ENCODE results near the gene INSYN1. TPM values are rescaled to one million over a fixed set of nuclear protein-coding genes. Genes with fewer than 3 reads are reported as not detected.

The INSYN1 gene
- total RNA-seq, 2 experiments from 2014 or later: not detected

- Mint-ChIP-seq H3K9me3 (ENCODE audit: insufficient read depth) (no peaks in the 10 kb centered on the region), H3K27ac (no peak overlapping the region), H3K27me3 (ENCODE audit: low read depth) (peaks cover 7% of the 10 kb centered on the region), H3K36me3 (ENCODE audit: low read depth) (no peaks in the 10 kb centered on the region), H3K4me3 (no peak overlapping the region), H3K4me1 (ENCODE audit: low read depth) (no peaks in the 10 kb centered on the region)
- ChIA-PET CTCF (interaction anchor here (1.4 kb wide), 1 partner anchor 12 kb away, joined by 4 read pairs; no protein-coding TSS in a partner anchor), POLR2A (no interaction called here)
- ATAC-seq (no peak), DNase-seq (no peak)
Observed at GRCh38 chr15:73717206-73717605, 35.9 kb downstream of the INSYN1 start.

GRCh38 chr15:73716417-73716816 lies 36.7 kb downstream of the INSYN1 start:
- no peak for ATAC-seq
- Mint-ChIP-seq H3K4me1 (ENCODE audit: low read depth) (no peaks in the 10 kb centered on the region), H3K4me3 (no peak overlapping the region), H3K36me3 (ENCODE audit: low read depth) (no peaks in the 10 kb centered on the region), H3K9me3 (ENCODE audit: insufficient read depth) (no peaks in the 10 kb centered on the region), H3K27ac (no peak overlapping the region), H3K27me3 (ENCODE audit: low read depth) (peaks cover 7% of the 10 kb centered on the region)
- ChIA-PET POLR2A (no interaction called here), CTCF (interaction anchor here (0.9 to 2.7 kb wide), 3 partner anchors 11 to 80 kb away, joined by 4 to 11 read pairs (median 4); no protein-coding TSS in a partner anchor)
- no peak for DNase-seq

- Mint-ChIP-seq H3K4me1 (ENCODE audit: low read depth) (no peaks in the 10 kb centered on the region), H3K36me3 (ENCODE audit: low read depth) (no peaks in the 10 kb centered on the region), H3K27ac (no peak overlapping the region), H3K27me3 (ENCODE audit: low read depth) (peaks cover 7% of the 10 kb centered on the region), H3K4me3 (no peak overlapping the region), H3K9me3 (ENCODE audit: insufficient read depth) (no peaks in the 10 kb centered on the region)
- no peak for DNase-seq
- no peak for ATAC-seq
- CTCF ChIA-PET: interaction anchor here (0.9 to 2.7 kb wide), 2 partner anchors 11 to 79 kb away, joined by 4 to 11 read pairs; no protein-coding TSS in a partner anchor
- POLR2A ChIA-PET: interaction anchor here (0.6 kb wide), 1 partner anchor 47 kb away, joined by 4 read pairs; no protein-coding TSS in a partner anchor
Observed at GRCh38 chr15:73715417-73715816, 37.7 kb downstream of the INSYN1 start.

DNA sequence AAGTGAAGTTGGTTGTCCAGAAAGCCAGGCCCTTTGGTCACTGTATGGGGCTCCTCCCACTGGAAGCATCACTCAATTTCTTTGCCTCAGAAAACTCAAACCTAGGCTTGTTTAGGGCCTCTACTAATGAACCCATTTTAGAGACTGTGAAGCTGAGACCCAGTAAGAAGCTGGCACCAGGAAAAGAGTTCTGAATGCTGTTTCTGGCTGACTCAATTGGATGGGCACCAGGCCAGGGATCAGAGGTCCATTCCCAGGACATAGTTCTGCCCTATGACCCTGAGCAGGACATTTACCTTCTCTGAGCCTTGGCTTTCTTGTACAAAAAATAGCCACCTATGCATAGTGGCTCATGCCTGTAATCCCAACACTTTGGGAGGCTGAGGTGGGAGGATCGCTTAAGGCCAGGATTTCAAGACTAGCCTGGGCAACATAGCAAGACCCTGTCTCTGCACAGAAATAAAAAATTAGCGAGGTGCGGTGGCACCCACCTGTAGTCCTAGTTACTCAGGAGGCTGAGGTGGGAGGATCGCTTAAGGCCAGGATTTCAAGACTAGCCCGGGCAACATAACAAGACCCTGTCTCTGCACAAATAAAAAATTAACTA lies 38.4 kb downstream of the INSYN1 start:
- Mint-ChIP-seq H3K27ac (no peak overlapping the region), H3K27me3 (ENCODE audit: low read depth) (peaks cover 7% of the 10 kb centered on the region), H3K4me3 (no peak overlapping the region), H3K36me3 (ENCODE audit: low read depth) (no peaks in the 10 kb centered on the region), H3K4me1 (ENCODE audit: low read depth) (no peaks in the 10 kb centered on the region), H3K9me3 (ENCODE audit: insufficient read depth) (no peaks in the 10 kb centered on the region)
- no peak for ATAC-seq
- ChIA-PET CTCF (interaction anchor here (1.4 to 2.7 kb wide), 2 partner anchors 10 to 15 kb away, joined by 3 to 11 read pairs; no protein-coding TSS in a partner anchor), POLR2A (no interaction called here)
- no peak for DNase-seq

DNA sequence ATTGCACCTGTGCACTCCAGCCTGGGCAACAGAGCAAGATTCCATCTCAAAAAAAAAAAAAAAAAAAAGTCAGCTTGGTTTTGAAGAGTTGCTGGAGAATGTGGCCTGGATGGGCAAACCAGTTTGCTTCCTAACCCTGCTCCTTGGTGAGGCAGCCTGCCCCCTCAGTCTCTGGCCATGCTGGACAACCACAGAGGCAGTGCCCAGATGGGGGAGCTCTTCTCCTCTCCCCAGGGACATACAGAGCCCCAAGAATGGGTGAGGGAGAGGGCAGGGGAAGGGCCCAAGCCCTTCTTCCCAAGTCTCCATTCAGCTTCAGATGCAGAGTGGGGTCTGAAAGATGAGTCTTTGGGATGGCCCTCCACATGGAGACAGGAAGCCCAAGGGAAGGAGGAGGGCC lies 41.0 kb downstream of the INSYN1 start:
- H3K9me3 Mint-ChIP-seq (ENCODE audit: insufficient read depth): no peaks in the 10 kb centered on the region
- POLR2A ChIA-PET: no interaction called here
- no peaks in the 10 kb centered on the region for H3K4me1 Mint-ChIP-seq (ENCODE audit: low read depth)
- DNase-seq (no peak), ATAC-seq (no peak)
- peaks cover 5% of the 10 kb centered on the region for H3K27me3 Mint-ChIP-seq (ENCODE audit: low read depth)
- CTCF ChIA-PET: interaction anchor here (1.4 kb wide), 1 partner anchor 75 kb away, joined by 3 read pairs; no protein-coding TSS in a partner anchor
- H3K27ac Mint-ChIP-seq: no peak overlapping the region
- no peak overlapping the region for H3K4me3 Mint-ChIP-seq
- H3K36me3 Mint-ChIP-seq (ENCODE audit: low read depth): no peaks in the 10 kb centered on the region

- Mint-ChIP-seq H3K27ac (no peak overlapping the region), H3K27me3 (ENCODE audit: low read depth) (peaks cover 5% of the 10 kb centered on the region), H3K4me3 (no peak overlapping the region), H3K36me3 (ENCODE audit: low read depth) (no peaks in the 10 kb centered on the region), H3K4me1 (ENCODE audit: low read depth) (no peaks in the 10 kb centered on the region), H3K9me3 (ENCODE audit: insufficient read depth) (no peaks in the 10 kb centered on the region)
- ATAC-seq: no peak
- ChIA-PET CTCF (interaction anchor here (1.4 kb wide), 1 partner anchor 75 kb away, joined by 3 read pairs; no protein-coding TSS in a partner anchor), POLR2A (no interaction called here)
- no peak for DNase-seq
Observed at GRCh38 chr15:73711526-73711925, 41.6 kb downstream of the INSYN1 start.

DNA sequence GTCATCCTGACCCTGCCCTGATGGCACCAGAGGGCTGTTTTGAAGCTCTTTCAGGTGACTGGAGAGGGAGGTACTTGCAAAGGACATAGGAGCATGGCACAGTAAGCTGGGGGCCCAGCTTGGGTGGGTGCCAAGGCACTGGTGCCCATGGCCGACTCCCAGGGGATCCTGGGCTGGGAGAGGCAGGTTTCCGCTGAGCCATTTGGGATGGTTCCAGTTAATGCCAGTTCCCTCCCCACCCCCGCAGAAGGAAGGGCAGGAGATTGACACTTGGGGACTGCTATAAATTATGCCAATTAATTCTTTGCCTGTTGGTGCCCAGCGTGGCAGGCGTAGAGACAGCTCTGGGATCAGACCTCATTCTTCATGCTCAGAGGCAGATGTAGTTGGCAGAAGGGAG lies 42.8 kb downstream of the INSYN1 start:
- Mint-ChIP-seq H3K4me3 (no peak overlapping the region), H3K27ac (no peak overlapping the region), H3K9me3 (ENCODE audit: insufficient read depth) (no peaks in the 10 kb centered on the region), H3K27me3 (ENCODE audit: low read depth) (peaks cover 7% of the 10 kb centered on the region), H3K36me3 (ENCODE audit: low read depth) (no peaks in the 10 kb centered on the region), H3K4me1 (ENCODE audit: low read depth) (no peaks in the 10 kb centered on the region)
- DNase-seq (no peak), ATAC-seq (no peak)
- POLR2A ChIA-PET: no interaction called here
- CTCF ChIA-PET: interaction anchor here (1.0 to 1.4 kb wide), 2 partner anchors 10 to 74 kb away, joined by 3 to 4 read pairs; no protein-coding TSS in a partner anchor

DNA sequence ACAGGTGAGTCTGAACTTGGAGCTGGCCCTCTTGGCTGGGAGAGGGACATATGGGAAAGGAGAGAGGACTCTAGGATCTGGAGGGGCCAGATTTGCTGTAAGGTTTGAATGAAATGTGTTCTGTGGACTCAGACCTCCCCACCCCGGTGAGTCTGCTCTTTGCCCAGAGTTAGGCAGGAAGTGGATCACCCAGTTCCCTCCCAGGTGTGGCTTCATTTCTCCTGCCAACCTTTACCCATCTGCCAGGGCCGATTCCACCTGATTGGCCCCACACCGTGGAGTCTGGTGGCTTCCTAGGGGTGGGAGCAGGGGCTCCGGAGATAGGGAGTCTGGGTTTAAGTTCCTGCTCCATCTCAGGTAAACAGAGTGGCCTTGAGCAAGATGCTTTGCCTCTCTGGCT lies 43.5 kb downstream of the INSYN1 start:
- Mint-ChIP-seq H3K36me3 (ENCODE audit: low read depth) (no peaks in the 10 kb centered on the region), H3K4me1 (ENCODE audit: low read depth) (no peaks in the 10 kb centered on the region), H3K27me3 (ENCODE audit: low read depth) (peaks cover 7% of the 10 kb centered on the region), H3K9me3 (ENCODE audit: insufficient read depth) (no peaks in the 10 kb centered on the region), H3K4me3 (no peak overlapping the region), H3K27ac (no peak overlapping the region)
- POLR2A ChIA-PET: no interaction called here
- DNase-seq (no peak), ATAC-seq (no peak)
- CTCF ChIA-PET: interaction anchor here (1.4 kb wide), 1 partner anchor 9 kb away, joined by 4 read pairs; no protein-coding TSS in a partner anchor

DNA sequence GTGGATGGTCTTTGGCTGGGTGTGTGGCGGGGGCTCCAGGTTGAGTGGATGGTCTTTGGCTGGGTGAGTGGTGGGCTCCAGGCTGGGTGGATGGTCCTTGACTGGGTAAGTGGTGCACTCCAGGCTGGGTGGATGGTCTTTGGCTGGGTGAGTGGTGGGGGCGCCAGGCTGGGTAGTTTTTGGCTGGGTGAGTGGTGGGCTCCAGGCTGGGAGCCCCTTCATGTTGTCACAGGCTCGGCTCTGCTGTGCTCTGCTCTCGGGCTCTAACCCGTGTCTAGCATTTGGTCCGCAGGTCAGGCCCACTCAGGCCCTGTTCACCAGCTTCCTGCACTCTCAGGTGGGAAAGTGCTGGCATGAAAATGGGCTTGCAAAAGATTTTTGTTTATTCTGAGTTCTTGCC lies 43.9 kb downstream of the INSYN1 start:
- Mint-ChIP-seq H3K27me3 (ENCODE audit: low read depth) (peaks cover 7% of the 10 kb centered on the region), H3K4me1 (ENCODE audit: low read depth) (no peaks in the 10 kb centered on the region), H3K9me3 (ENCODE audit: insufficient read depth) (no peaks in the 10 kb centered on the region), H3K27ac (no peak overlapping the region), H3K4me3 (no peak overlapping the region), H3K36me3 (ENCODE audit: low read depth) (no peaks in the 10 kb centered on the region)
- DNase-seq (no peak), ATAC-seq (no peak)
- ChIA-PET CTCF (interaction anchor here (1.4 kb wide), 1 partner anchor 9 kb away, joined by 4 read pairs; no protein-coding TSS in a partner anchor), POLR2A (no interaction called here)

DNA sequence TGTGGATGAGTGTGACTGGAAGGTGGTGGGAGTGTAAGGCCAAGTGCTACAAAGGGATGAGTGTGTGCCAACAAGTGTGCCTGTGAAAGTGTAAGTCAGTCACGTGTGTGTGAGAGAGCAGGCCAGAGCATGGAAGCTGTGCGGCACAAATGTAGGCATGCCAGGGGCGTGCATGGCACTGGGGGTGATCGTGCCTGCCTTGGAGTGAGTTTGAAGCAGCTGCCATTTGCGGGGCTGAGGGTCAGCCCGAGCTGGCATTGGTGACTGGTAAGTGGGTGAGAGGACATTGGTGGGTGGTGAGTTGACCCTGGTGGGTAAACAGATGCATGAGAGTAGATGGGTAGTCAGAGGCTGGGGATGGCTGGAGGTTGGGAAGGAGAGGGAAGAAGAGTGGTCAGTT lies 44.5 kb downstream of the INSYN1 start:
- Mint-ChIP-seq H3K27me3 (ENCODE audit: low read depth) (peaks cover 7% of the 10 kb centered on the region), H3K9me3 (ENCODE audit: insufficient read depth) (no peaks in the 10 kb centered on the region), H3K4me3 (no peak overlapping the region), H3K4me1 (ENCODE audit: low read depth) (no peaks in the 10 kb centered on the region), H3K36me3 (ENCODE audit: low read depth) (no peaks in the 10 kb centered on the region), H3K27ac (no peak overlapping the region)
- ATAC-seq (no peak), DNase-seq (no peak)
- POLR2A ChIA-PET: no interaction called here
- CTCF ChIA-PET: interaction anchor here (5.0 kb wide), 1 partner anchor 73 kb away, joined by 59 read pairs; no protein-coding TSS in a partner anchor

DNA sequence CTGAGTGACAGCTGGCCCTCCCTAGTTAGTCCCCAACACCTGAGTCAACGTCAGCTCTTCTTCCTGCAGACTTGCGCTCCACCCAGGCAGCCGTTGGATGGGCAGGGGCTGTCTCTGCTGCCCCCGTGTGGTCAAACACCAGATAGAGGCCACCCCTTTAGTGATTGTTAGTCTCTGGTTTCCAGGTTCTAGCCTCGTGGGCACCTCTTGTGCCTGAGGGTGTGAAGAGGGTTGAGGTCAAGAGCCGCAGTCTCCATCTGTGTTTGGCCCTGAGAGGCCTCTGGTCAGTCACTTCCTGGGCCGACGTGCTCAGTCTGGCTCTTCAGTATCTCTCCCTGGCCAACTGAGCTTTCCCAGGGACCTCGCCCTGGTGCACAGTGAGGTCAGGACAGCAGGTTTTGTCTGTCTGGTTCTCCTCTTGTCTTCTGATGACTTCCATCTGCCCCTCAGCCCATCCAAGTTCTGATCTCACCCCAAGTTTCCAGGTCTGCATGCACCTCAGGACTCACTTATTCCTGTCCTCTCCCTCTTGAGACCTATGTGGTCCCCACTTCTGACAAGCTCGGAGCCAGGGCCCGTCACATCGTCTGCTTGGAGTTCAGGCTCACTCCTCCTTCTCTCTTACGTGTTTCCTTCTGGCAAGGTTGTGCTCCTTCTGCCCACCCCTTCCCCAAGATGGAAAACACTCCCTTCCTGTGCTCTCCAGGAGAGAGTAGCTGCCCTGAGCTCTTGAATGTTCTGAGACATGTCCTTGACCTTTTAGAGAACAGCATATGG lies 48.1 kb downstream of the INSYN1 start:
- POLR2A ChIA-PET: no interaction called here
- no peaks in the 10 kb centered on the region for H3K36me3 Mint-ChIP-seq (ENCODE audit: low read depth)
- H3K4me3 Mint-ChIP-seq: no peak overlapping the region
- H3K27ac Mint-ChIP-seq: no peak overlapping the region
- ATAC-seq (peak; percentile 82), DNase-seq (peak; percentile 79)
- peaks cover 11% of the 10 kb centered on the region for H3K27me3 Mint-ChIP-seq (ENCODE audit: low read depth)
- CTCF ChIA-PET: interaction anchor here (0.6 to 5.0 kb wide), 46 partner anchors 9 to 496 kb away, joined by 3 to 59 read pairs (median 4); partner anchors contain the start of gene CD276
- H3K4me1 Mint-ChIP-seq (ENCODE audit: low read depth): peaks cover 2% of the 10 kb centered on the region
- no peaks in the 10 kb centered on the region for H3K9me3 Mint-ChIP-seq (ENCODE audit: insufficient read depth)
